K562 (cell line): ENCODE data around the gene SCAANT1. TPM values are rescaled to one million over a fixed set of nuclear protein-coding genes. Genes with fewer than 3 reads are reported as not detected.

Experiments used
- ATAC-seq: fragments of 200-7000 bp; cut with Tn5 transposase; 3 replicates; pipeline ENCODE4 v1.9.1; 2020; ENCODE audit warnings: moderate library complexity
- BruUV-seq: library from RNA; stranded (reverse); fragments of 400-500 nt; replicated peaks from 2 replicates; lab custom pipeline; 2021; lab: Mats Ljungman, UMichigan
- CTCF ChIA-PET: fragments of 300-600 bp; formaldehyde crosslinking; extraction: SDS; loops from one replicate; lab custom pipeline; 2021; ENCODE audit warnings: low intra/inter-chr PET ratio; lab: Yijun Ruan, JAX
- POLR2A ChIA-PET: fragments of 300-600, 350-650 bp; sonication (Branson Sonifier 250); formaldehyde crosslinking; extraction: SDS; loops from one replicate; lab custom pipeline; 2021; ENCODE audit warnings: antibody characterized with exemption, inconsistent platforms; lab: Yijun Ruan, JAX
- DNase-seq, 4 experiments: peaks; one replicate each; pipeline versions ENCODE4 v3.0.0 to v3.0.0-alpha.2; 2011 to 2018; ENCODE audit warnings: low spot score in 3 of 4, mixed read lengths in 3 of 4; ENCODE audit errors: extremely low read depth in 1 of 4
- FAIRE-seq: peaks from 2 replicates; lab custom pipeline; 2011; peaks lifted over from hg19 to GRCh38; lab: Jason Lieb, UNC
- H2AFZ ChIP-seq: 2 replicates; pipeline ENCODE4 v1.6.0; 2011; ENCODE audit warnings: low read depth, low read length, control low read depth, inconsistent platforms
- H3K27ac ChIP-seq: fragments of 200-600 bp; 3 replicates; pipeline ENCODE4 v1.8.0; 2011; ENCODE audit warnings: low read depth, mild to moderate bottlenecking, control low read depth, inconsistent platforms, low read length, moderate library complexity, mixed read lengths; ENCODE audit errors: extremely low read depth
- H3K27me3 ChIP-seq, 2 experiments: fragments of 300-600 bp in 1 of 2; 2 replicates in 1 of 2; 3 replicates in 1 of 2; pipeline versions ENCODE4 v1.6.0 to v1.8.0; 2011; ENCODE audit warnings: inconsistent platforms in 2 of 2, low read length in 2 of 2, mild to moderate bottlenecking in 1 of 2, mixed read lengths in 1 of 2, moderate library complexity in 1 of 2; ENCODE audit not compliant: control insufficient read depth in 2 of 2, insufficient read depth in 2 of 2
- H3K36me3 ChIP-seq: fragments of 300-600 bp; 3 replicates; pipeline ENCODE4 v1.8.0; 2011; ENCODE audit warnings: mild to moderate bottlenecking, low read length, inconsistent platforms; ENCODE audit not compliant: control insufficient read depth, insufficient read depth
- H3K4me1 ChIP-seq, 2 experiments: fragments of 200-600 bp in 1 of 2; replicated peaks in 1 of 2; 2 replicates in 1 of 2; 3 replicates in 1 of 2; pipeline versions ENCODE4 v1.5.1 to v1.8.0; 2011; ENCODE audit warnings: inconsistent platforms in 2 of 2, low read length in 2 of 2, mild to moderate bottlenecking in 1 of 2, mixed read lengths in 1 of 2, moderate library complexity in 1 of 2; ENCODE audit not compliant: control insufficient read depth in 2 of 2, insufficient read depth in 2 of 2
- H3K4me2 ChIP-seq: 2 replicates; pipeline ENCODE4 v1.6.1; 2011; ENCODE audit warnings: low read length, control low read depth, inconsistent platforms, mixed read lengths; ENCODE audit not compliant: insufficient read depth
- H3K4me3 ChIP-seq: fragments of 200-600 bp; sonication (generic), shearing (Covaris generic); 2 replicates; pipeline ENCODE4 v1.5.1; 2016; ENCODE audit warnings: control low read depth, inconsistent platforms
- H3K79me2 ChIP-seq: fragments of 200-600 bp; 3 replicates; pipeline ENCODE4 v1.8.0; 2011; ENCODE audit warnings: low read length, inconsistent platforms; ENCODE audit not compliant: control insufficient read depth, insufficient read depth
- H3K9ac ChIP-seq, 2 experiments: 2 replicates each; pipeline versions ENCODE4 v1.6.0 to v1.6.1; 2011; ENCODE audit warnings: low read depth in 2 of 2, low read length in 2 of 2, control low read depth in 1 of 2, inconsistent platforms in 1 of 2, mild to moderate bottlenecking in 1 of 2, mixed read lengths in 1 of 2; ENCODE audit not compliant: insufficient read depth in 1 of 2
- H3K9me1 ChIP-seq: one replicate; pipeline ENCODE4 v1.6.0; 2011; ENCODE audit warnings: inconsistent platforms, mild to moderate bottlenecking, low read length, moderate library complexity; ENCODE audit not compliant: control insufficient read depth, insufficient read depth
- H3K9me3 ChIP-seq: replicated peaks from 2 replicates; pipeline ENCODE4 v1.5.1; 2011; ENCODE audit warnings: low read depth, low read length, inconsistent platforms; ENCODE audit not compliant: control insufficient read depth, insufficient read depth
- H4K20me1 ChIP-seq: replicated peaks from 2 replicates; pipeline ENCODE4 v1.6.1; 2011; ENCODE audit warnings: low read length, inconsistent platforms, mixed read lengths; ENCODE audit not compliant: control insufficient read depth, insufficient read depth
- ARID1B ChIP-seq: fragments of 450-650 bp; IDR thresholded peaks from 2 replicates; pipeline ENCODE4 v1.6.1; 2016; ENCODE audit warnings: antibody characterized with exemption, mild to moderate bottlenecking, inconsistent platforms
- HNRNPH1 ChIP-seq: fragments of 200-400 bp; formaldehyde crosslinking; optimal IDR thresholded peaks from 2 replicates; pipeline ENCODE3; 2017; ENCODE audit warnings: low read depth, mild to moderate bottlenecking, low read length, moderate library complexity
- JUND ChIP-seq, 2 experiments: IDR thresholded peaks; 2 replicates in 1 of 2; 3 replicates in 1 of 2; pipeline ENCODE4 v1.6.1; 2011; ENCODE audit warnings: borderline replicate concordance in 2 of 2, low read depth in 2 of 2, low read length in 2 of 2, improper control_type of control experiment in 1 of 2, missing biosample characterization in 1 of 2, missing genetic modification characterization in 1 of 2, missing genetic modification reagents in 1 of 2
- KLF16 ChIP-seq: IDR thresholded peaks from 2 replicates; pipeline ENCODE4 v1.6.1; 2016; ENCODE audit warnings: antibody characterized with exemption
- NCOA2 ChIP-seq, 2 experiments: fragments of 450-650 bp; IDR thresholded peaks; 2 replicates each; pipeline ENCODE4 v1.6.1; 2018; ENCODE audit warnings: mild to moderate bottlenecking in 2 of 2, moderate library complexity in 1 of 2; ENCODE audit not compliant: partially characterized antibody in 2 of 2
- NFIC ChIP-seq: fragments of 450-650 bp; IDR thresholded peaks from 2 replicates; pipeline ENCODE4 v1.6.1; 2017; ENCODE audit warnings: mild to moderate bottlenecking, inconsistent platforms
- PCBP2 ChIP-seq: fragments of 200-400 bp; formaldehyde crosslinking; IDR thresholded peaks from 2 replicates; pipeline ENCODE4 v1.6.1; 2018; ENCODE audit warnings: low read length, low read depth, mild to moderate bottlenecking, moderate library complexity; ENCODE audit not compliant: poor library complexity, severe bottlenecking
- RBFOX2 ChIP-seq: fragments of 200-400 bp; formaldehyde crosslinking; IDR thresholded peaks from 2 replicates; pipeline ENCODE4 v1.6.1; 2017; ENCODE audit warnings: low read depth, mild to moderate bottlenecking, low read length, moderate library complexity
- SP2 ChIP-seq: IDR thresholded peaks from 2 replicates; pipeline ENCODE4 v1.6.1; 2011; ENCODE audit warnings: mild to moderate bottlenecking, low read depth, low read length, moderate library complexity; ENCODE audit not compliant: poor library complexity, severe bottlenecking; ENCODE audit errors: extremely low read depth
- ZNF583 ChIP-seq: fragments of 250-450 bp; sonication (Bioruptor Pico); IDR thresholded peaks from 2 replicates; pipeline ENCODE4 v1.4.0; 2020
- in situ Hi-C: fragments of 300-500 bp; cut with MboI; formaldehyde crosslinking; loops from 4 replicates; pipeline ENCODE4 v1.15.0; 2018; ENCODE audit warnings: inconsistent platforms, mixed read lengths
- intact Hi-C: fragments of 100-400 bp; cut with micrococcal nuclease; formaldehyde crosslinking; loops from 2 replicates; pipeline ENCODE4 v1.14.2; 2022
- polyA plus RNA-seq, 8 experiments: library from polyadenylated mRNA; depleted of rRNA in 4 of 8; stranded (reverse) in 5 of 8; unstranded in 3 of 8; fragments of >200 nt; fragmentation: Nextera tagmentation in 2 of 8; fragmentation: Illumina TruSeq in 1 of 8; extraction: Ambion mirVana in 2 of 8; extraction: Trizol in 1 of 8; gene quantifications; 2 replicates each; pipeline versions ENCODE4 v1.2.1 to v1.2.3, GENCODE V29; 2011 to 2014; ENCODE audit warnings: inconsistent platforms in 1 of 8, missing spikeins in 1 of 8
- total RNA-seq, 7 experiments: library from RNA; depleted of rRNA in 6 of 7; stranded (reverse); fragments of >200 nt in 6 of 7; fragmentation: Illumina TruSeq in 2 of 7; extraction: Trizol in 2 of 7; gene quantifications; 2 replicates each; pipeline versions ENCODE4 v1.2.1 to v1.2.3, GENCODE V29; 2011 to 2021; ENCODE audit warnings: low replicate concordance in 1 of 7
- TF ChIP-seq, protein P1 (sequence below): fragments of 250-450 bp; sonication (Bioruptor Pico); IDR thresholded peaks from 2 replicates; pipeline ENCODE4 v1.5.0; 2021
- TF ChIP-seq, protein P2 (sequence below): fragments of 250-450 bp; sonication (Bioruptor Pico); IDR thresholded peaks from 2 replicates; pipeline ENCODE4 v1.4.0; 2020; ENCODE audit warnings: mild to moderate bottlenecking, moderate library complexity

The SCAANT1 gene
- total and polyA plus RNA-seq, 9 of the 15 experiments (the other 6 are each of a cell fraction or from before 2014, with no cell fraction given), result not detected

DNA sequence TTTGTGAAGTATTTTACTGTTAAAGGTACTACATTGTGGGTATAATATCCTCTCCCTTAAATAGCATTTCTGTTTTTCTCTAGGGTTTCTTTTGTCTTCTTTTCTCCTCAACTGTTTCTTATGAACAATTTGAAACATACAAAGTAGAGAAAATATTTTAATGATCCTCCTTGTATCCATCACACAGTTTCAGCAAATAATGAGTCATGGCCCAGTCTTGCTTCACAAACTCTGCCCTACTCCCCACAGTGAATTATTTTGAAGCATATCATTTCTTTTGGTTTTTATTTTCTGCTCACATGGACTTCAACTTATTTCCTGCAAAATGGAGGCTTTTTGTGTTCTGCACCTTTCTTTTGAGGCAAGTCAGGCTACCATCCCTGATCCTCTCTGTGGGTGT lies 6.1 kb upstream of the SCAANT1 start:
- Histone ChIP-seq H3K79me2 (peaks cover 24% of the 10 kb centered on the region), H3K27ac (no peak overlapping the region), H3K27me3 (no peaks in the 10 kb centered on the region), H2AFZ (no peak overlapping the region), H3K36me3 (peaks cover 77% of the 10 kb centered on the region), H3K4me2 (no peak overlapping the region), H3K9me3 (no peaks in the 10 kb centered on the region), H3K9ac (no peak overlapping the region), H3K9me1 (no peaks in the 10 kb centered on the region), H3K4me1 (no peaks in the 10 kb centered on the region; a peak in 2 of 5 replicates), H4K20me1 (no peaks in the 10 kb centered on the region), H3K4me3 (no peak overlapping the region)
- in situ Hi-C loops, result no loop called here
- ATAC-seq, result no peak
- ChIA-PET CTCF (no interaction called here), POLR2A (no interaction called here)
- no peak for DNase-seq
- FAIRE-seq, result no peak
- no TSS peak for BruUV-seq
- intact Hi-C loops, result no loop called here
- TF ChIP-seq JUND (IDR thresholded peaks at IDR 0.05; ENCODE audit: borderline replicate concordance, low read depth, low read length), result no peak
- no peak for TF ChIP-seq JUND (tag; IDR thresholded peaks at IDR 0.05; ENCODE audit: borderline replicate concordance, low read depth, low read length)
- no peak for TF ChIP-seq ZNF583 (CRISPR knock-in tag)
- no peak for TF ChIP-seq HNRNPH1
- TF ChIP-seq KLF16, result no peak
- no peak for TF ChIP-seq PCBP2
- TF ChIP-seq, protein P1, sequence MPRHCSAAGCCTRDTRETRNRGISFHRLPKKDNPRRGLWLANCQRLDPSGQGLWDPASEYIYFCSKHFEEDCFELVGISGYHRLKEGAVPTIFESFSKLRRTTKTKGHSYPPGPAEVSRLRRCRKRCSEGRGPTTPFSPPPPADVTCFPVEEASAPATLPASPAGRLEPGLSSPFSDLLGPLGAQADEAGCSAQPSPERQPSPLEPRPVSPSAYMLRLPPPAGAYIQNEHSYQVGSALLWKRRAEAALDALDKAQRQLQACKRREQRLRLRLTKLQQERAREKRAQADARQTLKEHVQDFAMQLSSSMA (CRISPR knock-in tag), result no peak
- no peak for TF ChIP-seq NCOA2 (IDR thresholded peaks at IDR 0.05; ENCODE audit: partially characterized antibody in 2 of 2)
- TF ChIP-seq NFIC, result no peak
- TF ChIP-seq SP2, result no peak
- no peak for TF ChIP-seq ARID1B
- TF ChIP-seq, protein P2, sequence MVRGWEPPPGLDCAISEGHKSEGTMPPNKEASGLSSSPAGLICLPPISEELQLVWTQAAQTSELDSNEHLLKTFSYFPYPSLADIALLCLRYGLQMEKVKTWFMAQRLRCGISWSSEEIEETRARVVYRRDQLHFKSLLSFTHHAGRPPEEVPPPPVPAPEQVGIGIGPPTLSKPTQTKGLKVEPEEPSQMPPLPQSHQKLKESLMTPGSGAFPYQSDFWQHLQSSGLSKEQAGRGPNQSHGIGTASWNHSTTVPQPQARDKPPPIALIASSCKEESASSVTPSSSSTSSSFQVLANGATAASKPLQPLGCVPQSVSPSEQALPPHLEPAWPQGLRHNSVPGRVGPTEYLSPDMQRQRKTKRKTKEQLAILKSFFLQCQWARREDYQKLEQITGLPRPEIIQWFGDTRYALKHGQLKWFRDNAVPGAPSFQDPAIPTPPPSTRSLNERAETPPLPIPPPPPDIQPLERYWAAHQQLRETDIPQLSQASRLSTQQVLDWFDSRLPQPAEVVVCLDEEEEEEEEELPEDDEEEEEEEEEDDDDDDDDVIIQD (CRISPR knock-in tag), result no peak
- no peak for TF ChIP-seq RBFOX2
